Activated CD8-positive, alpha-beta memory T cell treated with anti-CD3 and anti-CD28 coated beads for 24 hours (primary cell): ENCODE results near the gene PON3.
"Not testable (repeated sequence)": the region's sequence is repeated elsewhere in the genome, so short reads cannot be mapped to it uniquely, and the experiment has no call there.

Experiments used
- DNase-seq: peaks from one replicate; pipeline ENCODE4 v3.0.0-alpha.2; 2020

PON3 gene

DNA sequence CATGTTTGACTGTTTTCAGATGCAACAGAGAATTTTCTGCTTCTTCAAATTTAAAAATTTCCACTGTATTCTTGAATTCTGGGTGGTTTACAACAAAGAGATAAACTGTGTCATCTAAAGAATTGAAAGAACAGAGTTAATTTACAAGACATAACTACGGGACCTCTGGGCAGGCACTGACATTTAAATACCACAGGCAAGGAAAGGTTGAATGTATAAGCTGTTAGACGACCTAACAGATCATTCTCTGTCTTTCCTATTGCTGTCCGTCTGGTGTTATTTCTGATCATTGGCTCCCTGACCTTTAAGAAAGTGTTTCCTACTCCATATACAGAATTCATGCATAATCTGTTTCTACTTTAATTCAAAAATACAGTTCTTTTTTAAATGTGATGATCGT, 15.5 kb upstream of the PON3 start:
- DNase-seq: no peak

DNA sequence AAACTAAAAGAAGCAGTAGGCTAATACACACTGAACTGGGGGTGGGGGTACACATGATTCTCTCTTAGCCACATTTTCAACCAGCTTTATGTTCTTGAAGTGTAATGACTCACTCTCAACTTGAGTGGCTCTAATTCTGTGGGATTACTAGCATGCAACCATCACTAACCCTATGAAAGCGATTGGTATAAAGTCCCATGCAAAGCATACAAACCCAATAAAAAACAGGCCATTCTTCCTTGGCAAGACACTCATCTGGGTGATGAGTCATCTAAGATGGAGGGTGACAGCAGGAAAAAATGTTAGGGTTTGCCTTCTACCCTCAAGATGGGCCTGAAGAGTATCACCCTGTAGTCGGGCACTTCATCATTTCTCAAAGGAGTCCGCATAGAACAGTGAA, 14.9 kb upstream of the PON3 start:
- DNase-seq: no peak

DNA sequence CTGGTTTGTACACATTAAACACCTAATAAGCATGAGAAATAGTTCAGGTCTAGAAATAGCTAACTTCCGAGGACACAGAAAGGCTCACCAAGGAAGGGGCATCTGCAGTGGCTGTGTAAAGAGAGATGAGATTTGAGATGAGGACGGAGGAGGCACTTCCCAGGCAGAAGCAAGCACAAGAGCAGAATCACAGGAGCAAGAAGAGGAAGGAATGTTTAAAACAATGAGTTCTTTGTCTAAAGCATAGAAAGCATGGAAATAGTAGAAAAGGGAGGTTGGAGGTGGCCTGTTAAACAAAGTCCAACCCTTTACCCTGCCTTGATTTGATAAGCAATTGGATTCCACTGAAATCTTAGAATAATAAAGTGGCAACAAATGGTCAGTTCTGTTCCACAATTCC, 11.6 kb upstream of the PON3 start:
- no peak for DNase-seq

DNA sequence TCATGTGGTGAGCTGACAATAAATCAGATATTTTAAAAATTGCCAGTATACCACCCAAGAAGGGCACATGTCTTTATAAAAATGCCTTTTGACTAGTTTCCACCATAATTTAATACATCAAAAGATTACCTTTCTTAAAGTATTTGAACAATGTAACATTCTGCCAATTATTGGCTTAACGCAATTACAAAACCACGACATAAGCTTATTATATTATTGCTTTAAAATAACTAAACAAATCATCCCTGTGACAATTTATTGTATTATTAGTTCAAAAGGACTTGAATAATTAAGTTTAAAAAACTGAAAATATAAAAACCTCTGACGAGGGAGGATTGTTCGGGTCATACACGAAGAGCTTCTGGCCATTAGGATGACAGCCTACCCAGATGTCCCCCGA, 9.6 kb upstream of the PON3 start:
- no peak for DNase-seq

- no peak for DNase-seq
Measured at GRCh38 chr7:95405208-95405607, 9.0 kb upstream of the PON3 start.

DNA sequence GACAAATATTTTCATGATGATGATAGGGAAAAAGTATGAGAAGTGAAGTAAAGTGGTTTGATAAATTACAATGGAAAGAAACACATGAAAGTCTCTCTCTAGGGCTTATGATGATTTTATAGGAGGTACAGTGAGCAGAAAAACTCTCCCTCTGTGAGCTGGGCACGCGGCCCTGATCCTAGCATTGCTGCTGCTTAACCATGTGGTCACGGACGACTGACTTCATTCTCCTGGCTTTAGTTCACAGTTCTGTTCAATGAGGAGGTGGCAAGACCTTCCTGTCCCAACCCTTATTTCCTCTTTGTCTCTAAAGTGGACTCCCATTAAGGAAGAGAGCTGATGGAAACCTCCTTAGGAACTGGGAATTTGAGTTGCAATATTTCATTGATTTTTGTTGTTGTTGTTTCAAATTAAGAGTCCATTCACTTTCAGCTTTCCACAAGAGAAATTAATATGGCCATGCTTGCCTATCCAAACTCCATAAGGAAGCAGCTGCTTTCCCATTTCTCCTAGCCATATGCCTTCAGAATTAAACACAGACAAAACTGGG, 8.2 kb upstream of the PON3 start:
- no peak for DNase-seq

DNA sequence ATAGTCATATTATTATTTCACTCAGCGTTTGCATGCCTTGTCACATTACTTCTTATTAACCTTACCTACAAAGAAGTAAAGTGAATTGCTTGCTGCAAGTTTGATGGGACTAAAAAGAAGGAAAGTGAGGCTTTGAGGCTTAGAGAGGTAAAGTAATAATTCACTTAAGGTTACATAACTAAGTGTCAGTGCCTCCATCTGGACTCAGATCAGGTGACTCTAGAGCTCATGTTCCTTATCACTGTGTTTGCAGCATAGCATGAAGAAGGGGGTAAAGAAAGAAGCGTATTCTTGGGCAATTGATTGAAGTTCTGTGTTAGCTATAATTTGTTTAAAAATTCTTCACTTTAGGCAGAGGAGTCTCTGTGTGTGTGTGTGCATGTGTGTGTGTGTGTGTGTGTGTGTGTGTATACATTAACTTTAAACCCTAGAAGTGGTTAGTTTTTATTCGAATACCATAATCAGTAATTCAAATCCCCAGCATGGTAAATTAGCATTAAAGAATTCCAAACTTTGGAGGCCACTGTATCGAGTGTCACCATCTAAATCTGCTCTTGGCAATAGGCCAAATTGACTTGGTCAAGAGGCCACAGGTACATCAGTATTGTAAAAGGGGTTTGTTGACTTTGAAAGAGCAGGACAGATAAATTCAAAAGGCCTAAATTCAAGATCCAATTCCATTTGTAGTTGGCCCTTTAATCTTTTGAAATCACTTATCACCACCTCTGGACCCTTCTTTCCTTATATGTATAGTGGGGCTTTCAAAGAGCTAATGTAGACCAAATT, 2.2 kb upstream of the PON3 start:
- no peak for DNase-seq

DNA sequence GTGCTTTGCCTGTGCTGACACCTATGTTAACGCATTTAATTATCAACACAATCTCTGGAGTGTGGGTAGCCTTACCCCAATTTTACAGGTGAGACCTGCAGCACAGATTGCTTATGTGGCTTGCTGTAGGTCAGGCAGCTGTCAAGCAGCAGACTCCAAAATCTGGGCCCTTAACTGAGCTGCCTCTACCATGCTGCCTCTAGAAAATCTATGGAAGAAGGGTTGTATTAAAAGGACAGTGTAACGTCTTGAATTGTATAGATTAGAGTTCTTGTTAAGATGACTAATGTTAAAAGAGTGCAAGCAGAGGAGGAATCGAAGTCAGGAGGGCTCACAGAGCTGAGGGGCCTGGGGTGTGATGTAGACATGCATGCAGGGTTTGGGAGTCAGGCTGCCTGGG, 1.2 kb upstream of the PON3 start:
- no peak for DNase-seq

GRCh38 chr7:95395755-95396135, 430 bp downstream of the PON3 start:
- DNase-seq: no peak

GRCh38 chr7:95394370-95394769, 1.8 kb downstream of the PON3 start:
- DNase-seq: no peak

GRCh38 chr7:95391761-95392160, 4.4 kb downstream of the PON3 start:
- DNase-seq: no peak

DNA sequence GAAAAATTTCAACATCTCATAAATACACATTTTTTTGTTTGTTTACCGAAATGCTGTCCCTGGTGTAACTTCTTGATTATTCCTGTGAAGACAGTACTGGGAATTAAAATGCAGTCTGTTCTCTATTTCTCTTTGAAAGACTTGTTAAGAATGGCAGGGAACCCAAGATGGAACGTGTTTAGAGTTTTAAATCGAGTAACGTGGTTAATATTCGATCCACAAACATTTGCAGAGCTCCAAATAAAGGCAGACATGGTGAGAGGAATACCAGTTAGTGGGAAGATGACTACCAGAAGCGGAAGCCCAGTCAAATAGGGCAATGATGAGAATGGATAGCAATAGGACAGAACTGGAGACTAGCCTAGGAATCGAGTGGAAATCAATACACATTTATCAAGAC, 6.7 kb downstream of the PON3 start:
- DNase-seq: no peak

GRCh38 chr7:95379457-95379856, 16.7 kb downstream of the PON3 start:
- DNase-seq: not testable (repeated sequence)

GRCh38 chr7:95376632-95377400, 19.4 kb downstream of the PON3 start:
- DNase-seq: no peak

DNA sequence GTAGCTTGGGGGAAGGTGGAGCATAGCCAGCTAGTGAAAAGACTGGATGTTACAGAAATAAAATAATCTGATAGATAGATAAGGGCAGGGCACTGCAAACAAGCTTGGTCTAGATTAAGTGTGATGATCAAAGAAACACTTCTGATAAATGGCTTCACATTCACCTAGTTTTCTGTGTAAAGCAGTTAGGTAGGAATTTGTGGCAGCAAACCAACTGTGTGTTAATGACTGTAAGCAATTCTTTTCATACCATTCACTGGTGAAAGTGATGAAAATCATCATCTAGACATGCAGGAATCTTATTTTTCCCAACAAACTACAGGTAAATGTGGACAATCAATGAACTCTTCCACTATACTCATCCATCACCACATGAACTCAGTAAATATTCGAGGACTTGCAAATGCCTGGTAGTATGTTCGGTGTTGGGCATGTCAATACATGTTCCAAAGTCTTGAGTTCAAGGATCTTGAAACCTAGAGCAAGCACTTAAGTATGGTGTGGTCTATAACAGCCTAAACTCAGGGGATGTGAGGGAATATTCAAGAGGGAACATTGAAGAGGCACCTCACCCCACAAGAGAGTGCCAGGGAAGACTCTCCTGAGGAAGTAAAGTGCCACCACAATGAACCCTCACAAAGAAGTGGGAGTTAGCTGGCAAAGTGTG, 20.5 kb downstream of the PON3 start:
- no peak for DNase-seq

GRCh38 chr7:95373323-95373722, 22.9 kb downstream of the PON3 start:
- DNase-seq: no peak

GRCh38 chr7:95368235-95368634, 27.9 kb downstream of the PON3 start:
- DNase-seq: no peak

- no peak for DNase-seq
Measured at GRCh38 chr7:95367606-95368005, 28.6 kb downstream of the PON3 start.

DNA sequence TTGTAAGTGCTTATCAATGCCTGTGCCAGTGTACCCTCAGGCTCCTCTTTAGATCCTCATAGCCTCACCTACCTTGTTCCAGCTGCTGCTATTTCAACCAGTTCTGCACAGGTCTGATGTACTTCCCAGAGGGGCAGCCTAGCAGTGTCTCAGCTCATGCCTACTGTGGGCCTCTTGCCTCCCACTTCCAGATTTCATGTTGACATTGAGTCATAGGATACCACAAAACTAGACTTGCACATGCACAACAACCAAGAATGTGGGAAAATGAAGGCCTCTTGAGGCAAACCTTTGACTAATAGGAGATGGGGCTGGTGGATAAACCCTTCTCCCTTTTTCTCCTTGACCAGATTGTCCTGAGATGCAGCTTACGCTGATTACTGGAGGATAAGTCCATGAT, 31.0 kb downstream of the PON3 start:
- no peak for DNase-seq

- no peak for DNase-seq
Measured at GRCh38 chr7:95357623-95358022, 38.6 kb downstream of the PON3 start.

GRCh38 chr7:95342642-95343307, 53.4 kb downstream of the PON3 start:
- DNase-seq: no peak

DNA sequence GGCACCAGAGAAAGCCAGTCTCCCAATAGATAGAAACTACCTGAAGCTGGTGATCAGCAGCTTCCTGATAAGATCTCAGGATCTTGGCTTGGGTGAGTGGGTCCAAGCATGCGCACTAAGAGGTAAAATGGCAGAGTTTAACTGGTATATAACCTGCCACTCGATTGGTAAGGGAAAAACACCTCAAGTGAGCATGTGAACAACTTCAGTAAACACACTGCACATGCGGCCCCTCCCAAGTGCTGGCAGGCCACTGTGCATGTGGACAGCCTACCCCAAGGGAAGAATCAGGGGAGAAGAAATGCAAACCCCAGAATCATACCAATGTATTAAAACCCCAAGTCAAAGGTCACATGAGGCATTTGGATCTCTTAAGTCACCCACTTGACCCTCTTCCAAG, 54.1 kb downstream of the PON3 start:
- no peak for DNase-seq

GRCh38 chr7:95340491-95340890, 55.7 kb downstream of the PON3 start:
- no peak for DNase-seq
